Stimulated activated naive CD8-positive, alpha-beta T cell treated with anti-CD3 and anti-CD28 coated beads, Interleukin-15, amount 100 ng/mL, for 72 hours (primary cell): ENCODE data around the gene DNAI7.
A peak's percentile ranks its signal among the peaks of the same experiment; 100 is the strongest.

Experiments used
- ATAC-seq: fragments of 150-1000 bp; cut with Tn5 transposase; 2 replicates; pipeline ENCODE4 v1.10.0; 2021; ENCODE audit warnings: mild to moderate bottlenecking, moderate library complexity
- DNase-seq, 2 donors: peaks; one replicate each; pipeline ENCODE4 v3.0.0; 2021 to 2022
- H3K27ac Mint-ChIP-seq, 2 donors: one replicate each; pipeline ENCODE4 v1.8.0; 2022; ENCODE audit warnings: mild to moderate bottlenecking in 2 of 2, mixed read lengths in 2 of 2, moderate library complexity in 2 of 2
- H3K27me3 Mint-ChIP-seq: one replicate; pipeline ENCODE4 v1.8.0; 2022; ENCODE audit warnings: mixed read lengths
- H3K4me1 Mint-ChIP-seq: one replicate; pipeline ENCODE4 v1.8.0; 2022; ENCODE audit warnings: mild to moderate bottlenecking, mixed read lengths
- H3K4me3 Mint-ChIP-seq, 2 donors: one replicate each; pipeline ENCODE4 v1.8.0; 2022; ENCODE audit warnings: mild to moderate bottlenecking in 2 of 2, mixed read lengths in 2 of 2, moderate library complexity in 1 of 2
- H3K9me3 Mint-ChIP-seq, 2 donors: one replicate each; pipeline ENCODE4 v1.8.0; 2022; ENCODE audit warnings: mixed read lengths in 2 of 2

DNAI7 gene

DNA sequence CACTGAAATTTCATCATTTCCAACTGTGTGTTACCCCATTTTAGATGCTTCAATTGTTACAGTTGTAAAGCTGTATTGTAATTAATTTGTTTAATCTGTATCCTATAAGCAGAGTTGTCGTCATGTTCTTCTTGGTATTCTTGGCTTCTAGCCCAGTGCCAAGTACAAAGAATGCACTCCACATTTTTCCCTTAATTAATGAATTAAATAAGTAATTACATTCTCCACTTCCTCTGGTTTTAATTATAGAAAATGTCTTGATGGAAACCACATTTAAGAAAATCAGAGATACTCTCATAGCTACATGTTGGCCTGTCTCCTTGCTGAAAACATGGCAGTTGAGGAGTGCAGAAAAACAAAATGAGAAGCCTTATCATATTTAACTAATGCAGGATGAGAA is 746 bp downstream of the DNAI7 start:
- no peaks in the 10 kb centered on the region for H3K9me3 Mint-ChIP-seq
- no peaks in the 10 kb centered on the region for H3K27me3 Mint-ChIP-seq
- ATAC-seq (no peak), DNase-seq (no peak)
- peak overlapping the region in 1 of 2 donors; percentile 99 for H3K27ac Mint-ChIP-seq
- H3K4me1 Mint-ChIP-seq: peaks cover 13% of the 10 kb centered on the region
- peak overlapping the region; percentile 96 to 99 for H3K4me3 Mint-ChIP-seq

DNA sequence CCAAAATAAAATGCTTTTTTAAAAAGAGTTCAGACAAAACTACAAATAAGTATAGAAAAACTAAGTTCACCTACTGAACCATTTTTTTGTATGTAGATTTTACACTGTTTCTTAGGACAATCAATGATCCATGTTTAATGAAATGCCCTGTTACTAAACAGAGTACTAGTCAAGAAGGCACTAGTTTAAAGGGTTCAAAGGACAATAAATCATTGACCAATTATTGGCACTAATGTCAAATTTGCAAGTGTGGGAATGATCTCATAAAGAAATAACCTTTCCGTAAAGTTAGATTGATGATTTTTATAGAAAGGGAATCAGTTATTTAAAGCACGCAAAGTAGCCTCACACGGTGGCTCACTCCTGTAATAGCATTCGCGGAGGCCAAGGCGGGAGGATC is 4.2 kb downstream of the DNAI7 start:
- Mint-ChIP-seq H3K4me1 (peaks cover 32% of the 10 kb centered on the region), H3K9me3 (no peaks in the 10 kb centered on the region)

GRCh38 chr12:25189656-25190055 is 5.3 kb downstream of the DNAI7 start:
- no peaks in the 10 kb centered on the region for H3K9me3 Mint-ChIP-seq
- no peak overlapping the region for H3K4me3 Mint-ChIP-seq
- ATAC-seq (no peak), DNase-seq (no peak)
- H3K27me3 Mint-ChIP-seq: no peaks in the 10 kb centered on the region
- no peak overlapping the region for H3K27ac Mint-ChIP-seq
- H3K4me1 Mint-ChIP-seq: peaks cover 27% of the 10 kb centered on the region

More for the DNA sequence above, 4.2 kb downstream of the DNAI7 start:
- no peak overlapping the region for H3K27ac Mint-ChIP-seq
- ATAC-seq: no peak
- H3K4me3 Mint-ChIP-seq: no peak overlapping the region
- DNase-seq: no peak
- H3K27me3 Mint-ChIP-seq: no peaks in the 10 kb centered on the region

DNA sequence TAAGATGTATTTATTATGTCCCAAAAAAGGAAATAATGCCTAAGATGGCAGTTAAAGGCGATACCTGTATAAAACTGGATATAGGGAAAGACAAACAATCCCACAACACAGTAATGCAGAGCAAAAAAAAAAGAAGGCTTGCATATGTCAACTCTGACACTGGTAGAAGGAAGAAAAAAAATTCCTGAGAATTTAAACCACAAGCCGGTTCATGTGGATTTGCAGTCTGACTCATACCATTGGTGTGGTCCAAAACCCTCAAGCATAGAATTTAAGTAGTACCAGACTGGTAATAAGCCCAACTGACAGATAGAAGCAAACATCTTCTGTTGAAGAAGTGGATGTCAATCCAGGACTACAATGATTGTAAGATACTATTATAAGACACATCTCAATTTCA is 7.2 kb downstream of the DNAI7 start:
- H3K27ac Mint-ChIP-seq: peak overlapping the region in 1 of 2 donors; percentile 82
- peaks cover 30% of the 10 kb centered on the region for H3K4me1 Mint-ChIP-seq
- no peak overlapping the region for H3K4me3 Mint-ChIP-seq
- no peaks in the 10 kb centered on the region for H3K9me3 Mint-ChIP-seq
- ATAC-seq: no peak
- no peak for DNase-seq
- no peaks in the 10 kb centered on the region for H3K27me3 Mint-ChIP-seq

- DNase-seq (peak; percentile 17 to 21), ATAC-seq (peak; percentile 89)
- H3K9me3 Mint-ChIP-seq: no peaks in the 10 kb centered on the region
- no peaks in the 10 kb centered on the region for H3K27me3 Mint-ChIP-seq
- peak overlapping the region in 1 of 2 donors; percentile 10 for H3K27ac Mint-ChIP-seq
- H3K4me3 Mint-ChIP-seq: peak overlapping the region; percentile 54 to 79
- peaks cover 34% of the 10 kb centered on the region for H3K4me1 Mint-ChIP-seq
Measured at GRCh38 chr12:25186788-25187402, 8.1 kb downstream of the DNAI7 start.

DNA sequence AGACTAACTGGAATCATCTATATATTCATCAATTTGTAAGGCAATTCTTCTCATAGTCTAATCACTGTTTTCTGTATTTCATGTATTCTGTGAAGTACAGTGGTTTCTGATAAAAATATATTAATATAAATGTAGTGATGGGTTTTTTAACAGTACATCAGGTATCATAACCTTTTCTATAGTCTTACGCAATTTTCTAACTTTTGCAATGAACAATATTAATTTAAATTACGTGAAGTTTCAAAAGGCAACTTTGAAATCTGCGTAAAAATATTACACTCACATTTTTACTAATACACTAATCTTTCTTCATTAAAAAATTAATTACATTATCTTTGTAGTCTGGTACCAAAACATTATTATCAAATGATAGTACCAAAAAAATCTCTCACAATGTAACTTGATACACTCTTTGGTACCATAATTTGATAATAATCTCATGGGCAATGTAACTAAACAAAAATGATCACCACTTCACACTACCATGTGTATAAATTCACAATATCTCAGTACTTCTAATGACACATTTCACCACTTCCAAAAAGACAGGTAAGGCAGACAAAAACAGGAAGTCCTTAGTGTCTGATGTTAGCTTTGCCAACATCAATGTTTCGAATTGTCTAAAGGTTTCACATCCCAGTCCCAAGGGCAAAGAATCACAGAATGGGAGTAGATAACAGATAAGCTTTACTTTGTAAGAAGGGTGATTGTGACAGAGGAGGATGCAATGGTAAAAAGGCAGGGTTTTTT is 8.7 kb downstream of the DNAI7 start:
- Mint-ChIP-seq H3K4me3 (peak overlapping the region; percentile 34 to 79), H3K4me1 (peaks cover 34% of the 10 kb centered on the region), H3K27me3 (no peaks in the 10 kb centered on the region), H3K27ac (peak overlapping the region; percentile 20 to 80), H3K9me3 (no peaks in the 10 kb centered on the region)
- ATAC-seq: peak; percentile 62
- no peak for DNase-seq

DNA sequence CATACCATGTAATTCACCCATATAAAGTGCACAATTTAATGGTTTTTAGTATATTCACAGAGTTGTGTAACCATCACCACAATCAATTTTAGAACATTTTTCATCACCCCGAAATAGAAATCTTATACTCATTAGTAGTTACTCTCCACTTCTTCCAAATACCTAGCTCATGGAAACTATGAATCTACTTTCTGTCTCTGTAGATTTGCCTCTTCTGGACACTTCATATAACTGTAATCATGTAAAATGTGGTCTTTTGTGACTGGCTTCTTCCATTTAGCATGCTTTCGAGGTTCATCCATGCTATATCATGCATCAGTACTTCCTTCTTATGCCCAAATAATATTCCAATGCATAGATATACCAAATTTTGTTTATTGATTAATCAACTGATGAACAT is 10.8 kb downstream of the DNAI7 start:
- Mint-ChIP-seq H3K9me3 (peaks cover 0 to 8% of the 10 kb centered on the region in 2 donors), H3K4me1 (peaks cover 34% of the 10 kb centered on the region), H3K27ac (no peak overlapping the region), H3K27me3 (no peaks in the 10 kb centered on the region), H3K4me3 (no peak overlapping the region)
- ATAC-seq: peak; percentile 45
- no peak for DNase-seq

DNA sequence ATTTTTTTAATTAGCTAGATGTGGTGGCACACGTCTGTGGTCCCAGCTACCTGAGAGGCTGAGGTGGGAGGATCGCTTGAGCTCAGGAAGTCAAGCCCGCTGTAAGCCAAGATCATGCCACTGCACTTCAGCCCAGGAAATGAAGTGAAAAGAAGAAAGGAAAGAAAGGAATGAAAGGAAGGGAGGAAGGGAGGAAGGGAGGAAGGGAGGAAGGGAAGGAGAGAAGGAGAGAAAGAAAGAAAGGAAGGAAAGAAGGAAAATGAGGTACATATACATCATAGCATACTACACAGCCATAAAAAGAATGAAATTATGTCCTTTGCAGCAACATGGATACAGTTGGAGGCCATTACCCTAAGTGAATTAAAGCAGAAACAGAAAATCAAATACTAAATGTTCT is 12.2 kb downstream of the DNAI7 start:
- ATAC-seq (no peak), DNase-seq (no peak)
- Mint-ChIP-seq H3K27me3 (no peaks in the 10 kb centered on the region), H3K9me3 (peaks cover 0 to 8% of the 10 kb centered on the region in 2 donors), H3K4me3 (no peak overlapping the region), H3K27ac (no peak overlapping the region), H3K4me1 (peaks cover 33% of the 10 kb centered on the region)

- ATAC-seq: no peak
- H3K4me1 Mint-ChIP-seq: no peaks in the 10 kb centered on the region
- H3K4me3 Mint-ChIP-seq: no peak overlapping the region
- H3K9me3 Mint-ChIP-seq: no peaks in the 10 kb centered on the region
- DNase-seq: no peak
- H3K27me3 Mint-ChIP-seq: no peaks in the 10 kb centered on the region
- no peak overlapping the region for H3K27ac Mint-ChIP-seq
Measured at GRCh38 chr12:25162866-25163265, 32.1 kb downstream of the DNAI7 start.

- DNase-seq (no peak), ATAC-seq (no peak)
- H3K9me3 Mint-ChIP-seq: no peaks in the 10 kb centered on the region
- H3K4me1 Mint-ChIP-seq: peaks cover 7% of the 10 kb centered on the region
- H3K4me3 Mint-ChIP-seq: no peak overlapping the region
- no peaks in the 10 kb centered on the region for H3K27me3 Mint-ChIP-seq
- H3K27ac Mint-ChIP-seq: no peak overlapping the region
Measured at GRCh38 chr12:25156061-25156460, 38.9 kb downstream of the DNAI7 start.

- no peak overlapping the region for H3K27ac Mint-ChIP-seq
- DNase-seq: no peak
- no peak for ATAC-seq
Measured at GRCh38 chr12:25155022-25155576, 39.9 kb downstream of the DNAI7 start.

GRCh38 chr12:25152055-25152454 is 42.9 kb downstream of the DNAI7 start:
- peaks cover 7% of the 10 kb centered on the region for H3K4me1 Mint-ChIP-seq
- DNase-seq (no peak), ATAC-seq (no peak)
- no peaks in the 10 kb centered on the region for H3K27me3 Mint-ChIP-seq
- H3K9me3 Mint-ChIP-seq: no peaks in the 10 kb centered on the region
- no peak overlapping the region for H3K4me3 Mint-ChIP-seq
- H3K27ac Mint-ChIP-seq: no peak overlapping the region

More at GRCh38 chr12:25155022-25155576, 39.9 kb downstream of the DNAI7 start:
- Mint-ChIP-seq H3K4me3 (no peak overlapping the region), H3K27me3 (no peaks in the 10 kb centered on the region), H3K9me3 (no peaks in the 10 kb centered on the region), H3K4me1 (peaks cover 7% of the 10 kb centered on the region)

DNA sequence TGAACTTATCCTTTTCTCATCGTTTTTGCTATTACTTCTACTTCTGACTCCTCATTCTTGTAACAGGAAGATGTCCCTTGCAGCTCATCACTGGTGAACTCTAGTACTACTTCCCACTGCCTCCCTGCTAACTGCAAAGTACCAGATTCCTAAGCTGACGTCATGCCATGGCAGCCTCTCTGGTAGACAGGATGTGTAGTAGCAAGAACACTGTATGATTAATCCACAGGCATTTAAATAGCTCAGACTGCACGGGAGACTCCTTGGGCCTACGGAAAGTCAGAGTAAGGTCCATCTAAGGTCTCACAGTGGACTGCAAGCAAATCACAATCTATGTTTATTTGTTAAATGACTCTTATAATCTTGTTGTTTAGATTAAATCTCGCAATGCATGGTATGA is 43.5 kb downstream of the DNAI7 start:
- ATAC-seq: no peak
- no peak overlapping the region for H3K4me3 Mint-ChIP-seq
- no peak overlapping the region for H3K27ac Mint-ChIP-seq
- DNase-seq: no peak
- no peaks in the 10 kb centered on the region for H3K27me3 Mint-ChIP-seq
- no peaks in the 10 kb centered on the region for H3K9me3 Mint-ChIP-seq
- peaks cover 7% of the 10 kb centered on the region for H3K4me1 Mint-ChIP-seq

DNA sequence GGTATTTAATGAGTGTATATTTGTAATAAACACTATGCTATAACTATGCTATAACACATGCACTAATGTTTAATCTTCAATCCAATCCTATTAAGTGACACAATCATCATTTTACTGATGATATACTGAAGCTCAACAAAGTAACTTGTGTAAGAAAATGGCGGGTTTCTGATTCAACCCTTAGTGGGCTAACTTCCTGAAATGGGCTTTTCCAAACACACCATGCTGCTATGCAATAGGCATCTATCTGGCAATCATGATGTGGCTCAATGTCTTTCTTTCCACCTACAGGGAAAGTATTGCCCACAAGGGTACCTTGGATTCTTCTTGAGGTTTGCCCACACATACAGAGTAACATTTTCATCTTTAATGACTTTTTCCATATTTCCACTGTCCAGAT is 48.3 kb downstream of the DNAI7 start:
- H3K27ac Mint-ChIP-seq: no peak overlapping the region
- H3K4me1 Mint-ChIP-seq: no peaks in the 10 kb centered on the region
- no peaks in the 10 kb centered on the region for H3K9me3 Mint-ChIP-seq
- DNase-seq (no peak), ATAC-seq (no peak)
- no peak overlapping the region for H3K4me3 Mint-ChIP-seq
- H3K27me3 Mint-ChIP-seq: no peaks in the 10 kb centered on the region

DNA sequence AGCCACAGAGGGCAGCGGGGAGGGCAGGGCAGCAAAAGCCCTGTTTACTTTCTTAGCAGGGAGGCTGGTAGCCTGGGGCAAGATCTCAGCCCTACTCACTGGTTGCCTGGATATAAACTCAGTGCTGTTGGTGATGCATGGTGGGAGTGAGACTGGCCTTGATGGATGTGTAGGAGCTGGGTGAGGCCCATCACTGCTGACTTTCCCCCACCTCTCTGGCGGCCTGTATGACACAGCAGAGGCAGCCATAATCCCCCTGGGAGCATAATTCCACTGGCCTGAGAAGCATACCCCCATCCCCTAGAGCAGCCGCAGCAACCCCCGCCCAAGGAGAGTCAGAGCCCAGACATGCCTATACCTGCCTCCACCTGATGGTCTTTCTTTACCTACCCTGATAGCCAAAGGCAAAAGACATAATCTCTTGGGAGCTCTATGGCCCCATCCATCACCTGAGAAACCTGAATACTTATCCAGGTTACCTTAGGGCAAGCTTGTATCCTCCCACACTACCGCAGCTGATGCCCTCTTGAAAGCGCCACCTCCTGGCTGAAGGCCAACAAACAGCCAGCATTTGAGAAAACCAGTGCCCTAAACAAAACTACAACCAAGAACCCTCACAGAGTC is 59.3 kb downstream of the DNAI7 start:
- no peak for ATAC-seq
- DNase-seq: no peak
- no peaks in the 10 kb centered on the region for H3K4me1 Mint-ChIP-seq

GRCh38 chr12:25131270-25131669 is 63.7 kb downstream of the DNAI7 start:
- DNase-seq (no peak), ATAC-seq (no peak)
- H3K27me3 Mint-ChIP-seq: no peaks in the 10 kb centered on the region
- H3K27ac Mint-ChIP-seq: no peak overlapping the region
- H3K9me3 Mint-ChIP-seq: no peaks in the 10 kb centered on the region
- no peak overlapping the region for H3K4me3 Mint-ChIP-seq
- H3K4me1 Mint-ChIP-seq: no peaks in the 10 kb centered on the region

More for the DNA sequence above, 59.3 kb downstream of the DNAI7 start:
- Mint-ChIP-seq H3K9me3 (peaks cover 0 to under 1% of the 10 kb centered on the region in 2 donors), H3K27me3 (no peaks in the 10 kb centered on the region), H3K27ac (no peak overlapping the region), H3K4me3 (no peak overlapping the region)
